Neural cell (in vitro differentiated cells): ENCODE data around the gene TLN1. TPM values are rescaled to one million over a fixed set of nuclear protein-coding genes. Genes with fewer than 3 reads are reported as not detected.
A peak's percentile ranks its signal among the peaks of the same experiment; 100 is the strongest.

ENCODE experiments used
- H2AFZ ChIP-seq: fragments of 200-600, 300-800 bp; sonication (generic), shearing (Covaris generic); 2 replicates; pipeline ENCODE4 v1.6.0; 2014; ENCODE audit warnings: low read depth, mild to moderate bottlenecking, antibody characterized with exemption, low read length, moderate library complexity
- H3F3A ChIP-seq: fragments of 200-600 bp; shearing (Covaris generic); 2 replicates; pipeline ENCODE4 v1.6.1; 2016; ENCODE audit warnings: mild to moderate bottlenecking, moderate library complexity, mixed read lengths, antibody characterized with exemption, low read length; ENCODE audit not compliant: insufficient read depth, poor library complexity, severe bottlenecking
- H3K27ac ChIP-seq: fragments of 200-600, 300-800 bp; sonication (generic), shearing (Covaris generic); 2 replicates; pipeline ENCODE4 v1.5.1; 2014; ENCODE audit warnings: mild to moderate bottlenecking, low read length, moderate library complexity
- H3K27me3 ChIP-seq: fragments of 300-800, 200-600 bp; sonication (generic), shearing (Covaris generic); 2 replicates; pipeline ENCODE4 v1.6.0; 2014; ENCODE audit warnings: mild to moderate bottlenecking, low read depth, low read length, moderate library complexity; ENCODE audit not compliant: insufficient read depth
- H3K36me3 ChIP-seq: fragments of 300-800, 200-600 bp; sonication (generic), shearing (Covaris generic); 2 replicates; pipeline ENCODE4 v1.5.1; 2014; ENCODE audit warnings: mild to moderate bottlenecking, antibody characterized with exemption, low read length, moderate library complexity; ENCODE audit not compliant: insufficient read depth
- H3K4me2 ChIP-seq: fragments of 300-800, 200-600 bp; sonication (generic), shearing (Covaris generic); 2 replicates; pipeline ENCODE4 v1.6.0; 2014; ENCODE audit warnings: mild to moderate bottlenecking, low read length
- H3K4me3 ChIP-seq: fragments of 300-800, 200-600 bp; sonication (generic), shearing (Covaris generic); 2 replicates; pipeline ENCODE4 v1.5.1; 2014; ENCODE audit warnings: mild to moderate bottlenecking, low read length, moderate library complexity
- H3K79me2 ChIP-seq: fragments of 200-600 bp; shearing (Covaris generic); replicated peaks from 2 replicates; pipeline ENCODE4 v1.6.0; 2014; ENCODE audit warnings: mild to moderate bottlenecking, low read length, moderate library complexity; ENCODE audit not compliant: insufficient read depth
- H3K9ac ChIP-seq: fragments of 300-800, 200-600 bp; sonication (generic), shearing (Covaris generic); 2 replicates; pipeline ENCODE4 v1.6.1; 2016; ENCODE audit warnings: mild to moderate bottlenecking, low read length, mixed read lengths
- H3K9me2 ChIP-seq: fragments of 200-600 bp; shearing (Covaris generic); 2 replicates; pipeline ENCODE4 v1.6.1; 2016; ENCODE audit warnings: mild to moderate bottlenecking, low read length, mixed read lengths; ENCODE audit not compliant: insufficient read depth
- H3K9me3 ChIP-seq: fragments of 200-600, 300-800 bp; sonication (generic), shearing (Covaris generic); 2 replicates; pipeline ENCODE4 v1.6.1; 2016; ENCODE audit warnings: mild to moderate bottlenecking, mixed run types, low read length, moderate library complexity, mixed read lengths
- H4K20me1 ChIP-seq: fragments of 200-600 bp; shearing (Covaris generic); 2 replicates; pipeline ENCODE4 v1.6.1; 2016; ENCODE audit warnings: mild to moderate bottlenecking, mixed run types; ENCODE audit not compliant: insufficient read depth
- EP300 ChIP-seq: fragments of 450-650 bp; conservative IDR thresholded peaks from 2 replicates; pipeline ENCODE4 v1.6.1; 2014; ENCODE audit warnings: antibody characterized with exemption, mild to moderate bottlenecking, moderate library complexity; ENCODE audit not compliant: poor library complexity, severe bottlenecking
- EZH2 ChIP-seq: fragments of 200-600, 300-800 bp; shearing (Covaris generic), sonication (generic); IDR thresholded peaks from 2 replicates; pipeline ENCODE4 v1.6.1; 2014; ENCODE audit warnings: antibody characterized with exemption, low read length, borderline replicate concordance, mild to moderate bottlenecking; ENCODE audit not compliant: insufficient read depth, poor library complexity, severe bottlenecking
- MXI1 ChIP-seq: fragments of 450-650 bp; conservative IDR thresholded peaks from 2 replicates; pipeline ENCODE4 v1.6.1; 2014; ENCODE audit warnings: antibody characterized with exemption, mild to moderate bottlenecking; ENCODE audit not compliant: poor library complexity, severe bottlenecking
- POLR2AphosphoS5 ChIP-seq: IDR thresholded peaks from 2 replicates; pipeline ENCODE4 v1.6.1; 2012
- RAD21 ChIP-seq: fragments of 450-650 bp; conservative IDR thresholded peaks from 2 replicates; pipeline ENCODE4 v1.6.1; 2014; ENCODE audit warnings: antibody characterized with exemption, mild to moderate bottlenecking, moderate library complexity
- SMC3 ChIP-seq: fragments of 450-650 bp; conservative IDR thresholded peaks from 2 replicates; pipeline ENCODE4 v1.6.1; 2014; ENCODE audit warnings: antibody characterized with exemption, mild to moderate bottlenecking, moderate library complexity; ENCODE audit not compliant: poor library complexity
- TAF1 ChIP-seq: IDR thresholded peaks from 2 replicates; pipeline ENCODE4 v1.6.1; 2012; ENCODE audit warnings: low read depth
- polyA plus RNA-seq: library from polyadenylated mRNA; depleted of rRNA; stranded (reverse); fragments of >200 nt; gene quantifications from 2 replicates; pipeline ENCODE4 v1.2.3, GENCODE V29; 2014
- TF ChIP-seq, protein P1 (sequence below): IDR thresholded peaks from 2 replicates; pipeline ENCODE4 v1.6.1; 2012; ENCODE audit warnings: borderline replicate concordance
- TF ChIP-seq, protein P2 (sequence below): fragments of 450-650 bp; IDR thresholded peaks from 2 replicates; pipeline ENCODE4 v1.5.1; 2014; ENCODE audit warnings: antibody characterized with exemption, mild to moderate bottlenecking, moderate library complexity; ENCODE audit not compliant: poor library complexity, severe bottlenecking

Gene TLN1
- polyA plus RNA-seq, 1 donor from 2014 or later = 7.1 TPM

DNA sequence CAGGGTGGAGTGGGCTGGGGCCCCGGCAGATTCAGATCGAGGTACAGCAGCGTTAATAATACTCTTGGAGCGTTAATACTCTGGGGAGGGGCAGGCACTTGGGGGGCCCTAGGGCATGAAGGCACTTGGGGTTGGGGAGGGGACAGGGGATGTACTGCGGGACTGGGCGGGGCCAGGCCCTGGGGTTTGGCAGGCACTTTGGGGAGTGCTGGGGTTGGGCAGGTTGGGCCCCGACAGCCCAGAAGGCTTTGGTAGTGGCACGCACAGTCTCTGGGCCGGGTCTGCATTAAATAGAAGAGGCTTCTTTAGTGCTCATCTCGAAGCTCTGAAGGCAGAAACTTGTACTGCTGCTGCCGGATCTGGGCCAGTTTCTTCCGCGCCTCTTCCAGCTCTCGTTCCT, 34.5 kb downstream of the TLN1 start:
- Histone ChIP-seq H3K9ac (no peak overlapping the region), H2AFZ (no peak overlapping the region), H3K9me2 (no peaks in the 10 kb centered on the region), H3K27me3 (no peaks in the 10 kb centered on the region), H3K9me3 (no peaks in the 10 kb centered on the region), H3K27ac (no peak overlapping the region), H3K4me2 (no peak overlapping the region), H3K36me3 (no peaks in the 10 kb centered on the region), H3F3A (no peaks in the 10 kb centered on the region), H4K20me1 (no peaks in the 10 kb centered on the region), H3K79me2 (no peaks in the 10 kb centered on the region), H3K4me3 (no peak overlapping the region)
- TF ChIP-seq EZH2 (no peak), POLR2AphosphoS5 (no peak), MXI1 (no peak), SMC3 (no peak), EP300 (no peak), RAD21 (no peak), TAF1 (no peak)
- TF ChIP-seq, protein P1, sequence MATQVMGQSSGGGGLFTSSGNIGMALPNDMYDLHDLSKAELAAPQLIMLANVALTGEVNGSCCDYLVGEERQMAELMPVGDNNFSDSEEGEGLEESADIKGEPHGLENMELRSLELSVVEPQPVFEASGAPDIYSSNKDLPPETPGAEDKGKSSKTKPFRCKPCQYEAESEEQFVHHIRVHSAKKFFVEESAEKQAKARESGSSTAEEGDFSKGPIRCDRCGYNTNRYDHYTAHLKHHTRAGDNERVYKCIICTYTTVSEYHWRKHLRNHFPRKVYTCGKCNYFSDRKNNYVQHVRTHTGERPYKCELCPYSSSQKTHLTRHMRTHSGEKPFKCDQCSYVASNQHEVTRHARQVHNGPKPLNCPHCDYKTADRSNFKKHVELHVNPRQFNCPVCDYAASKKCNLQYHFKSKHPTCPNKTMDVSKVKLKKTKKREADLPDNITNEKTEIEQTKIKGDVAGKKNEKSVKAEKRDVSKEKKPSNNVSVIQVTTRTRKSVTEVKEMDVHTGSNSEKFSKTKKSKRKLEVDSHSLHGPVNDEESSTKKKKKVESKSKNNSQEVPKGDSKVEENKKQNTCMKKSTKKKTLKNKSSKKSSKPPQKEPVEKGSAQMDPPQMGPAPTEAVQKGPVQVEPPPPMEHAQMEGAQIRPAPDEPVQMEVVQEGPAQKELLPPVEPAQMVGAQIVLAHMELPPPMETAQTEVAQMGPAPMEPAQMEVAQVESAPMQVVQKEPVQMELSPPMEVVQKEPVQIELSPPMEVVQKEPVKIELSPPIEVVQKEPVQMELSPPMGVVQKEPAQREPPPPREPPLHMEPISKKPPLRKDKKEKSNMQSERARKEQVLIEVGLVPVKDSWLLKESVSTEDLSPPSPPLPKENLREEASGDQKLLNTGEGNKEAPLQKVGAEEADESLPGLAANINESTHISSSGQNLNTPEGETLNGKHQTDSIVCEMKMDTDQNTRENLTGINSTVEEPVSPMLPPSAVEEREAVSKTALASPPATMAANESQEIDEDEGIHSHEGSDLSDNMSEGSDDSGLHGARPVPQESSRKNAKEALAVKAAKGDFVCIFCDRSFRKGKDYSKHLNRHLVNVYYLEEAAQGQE = no peak
- TF ChIP-seq, protein P2, sequence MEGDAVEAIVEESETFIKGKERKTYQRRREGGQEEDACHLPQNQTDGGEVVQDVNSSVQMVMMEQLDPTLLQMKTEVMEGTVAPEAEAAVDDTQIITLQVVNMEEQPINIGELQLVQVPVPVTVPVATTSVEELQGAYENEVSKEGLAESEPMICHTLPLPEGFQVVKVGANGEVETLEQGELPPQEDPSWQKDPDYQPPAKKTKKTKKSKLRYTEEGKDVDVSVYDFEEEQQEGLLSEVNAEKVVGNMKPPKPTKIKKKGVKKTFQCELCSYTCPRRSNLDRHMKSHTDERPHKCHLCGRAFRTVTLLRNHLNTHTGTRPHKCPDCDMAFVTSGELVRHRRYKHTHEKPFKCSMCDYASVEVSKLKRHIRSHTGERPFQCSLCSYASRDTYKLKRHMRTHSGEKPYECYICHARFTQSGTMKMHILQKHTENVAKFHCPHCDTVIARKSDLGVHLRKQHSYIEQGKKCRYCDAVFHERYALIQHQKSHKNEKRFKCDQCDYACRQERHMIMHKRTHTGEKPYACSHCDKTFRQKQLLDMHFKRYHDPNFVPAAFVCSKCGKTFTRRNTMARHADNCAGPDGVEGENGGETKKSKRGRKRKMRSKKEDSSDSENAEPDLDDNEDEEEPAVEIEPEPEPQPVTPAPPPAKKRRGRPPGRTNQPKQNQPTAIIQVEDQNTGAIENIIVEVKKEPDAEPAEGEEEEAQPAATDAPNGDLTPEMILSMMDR = no peak

DNA sequence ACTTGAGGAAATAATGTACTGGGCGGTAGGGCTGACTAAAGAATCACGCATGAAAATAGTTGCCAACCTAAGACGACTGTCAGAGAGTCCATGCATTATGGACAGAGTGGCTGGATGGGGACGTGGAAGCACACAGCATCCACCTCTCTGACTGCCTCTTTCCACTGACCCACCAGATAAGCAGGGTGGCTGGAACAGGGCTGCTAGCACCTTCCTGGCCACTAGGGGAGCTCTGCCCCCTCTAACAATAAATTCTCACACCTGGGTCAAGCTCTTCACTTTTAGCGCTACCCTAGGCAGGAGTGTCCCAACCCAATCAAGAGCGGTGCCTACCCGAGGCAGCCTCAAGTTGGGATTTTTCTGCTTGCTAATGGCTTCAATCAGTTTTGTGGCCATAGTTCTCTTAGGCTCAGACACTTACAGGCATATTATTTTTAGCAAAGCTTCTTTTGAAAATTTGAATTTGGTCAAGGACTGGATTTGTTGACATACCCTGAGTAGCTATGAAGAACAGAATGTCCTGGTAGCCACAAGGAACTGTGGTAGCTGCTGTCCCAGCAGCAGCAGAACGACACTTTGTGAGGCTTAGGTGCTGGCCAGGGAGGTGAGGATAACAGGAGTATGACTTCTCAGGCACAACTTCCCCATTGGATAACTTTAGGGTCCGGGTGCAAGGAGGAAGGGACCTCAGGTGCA, 35.3 kb downstream of the TLN1 start:
- Histone ChIP-seq H3K79me2 (no peaks in the 10 kb centered on the region), H3F3A (no peaks in the 10 kb centered on the region), H3K9me3 (no peaks in the 10 kb centered on the region), H3K9ac (no peak overlapping the region), H4K20me1 (no peaks in the 10 kb centered on the region), H2AFZ (no peak overlapping the region), H3K4me2 (no peak overlapping the region), H3K27me3 (no peaks in the 10 kb centered on the region), H3K36me3 (no peaks in the 10 kb centered on the region), H3K9me2 (no peaks in the 10 kb centered on the region), H3K4me3 (no peak overlapping the region), H3K27ac (no peak overlapping the region)
- no peak for TF ChIP-seq POLR2AphosphoS5
- TF ChIP-seq RAD21 = peak; percentile 38
- TF ChIP-seq SMC3 = peak; percentile 48
- TF ChIP-seq, protein P2 = peak; percentile 79
